Fibroblast of villous mesenchyme (primary cell): ENCODE measurements around the gene LPAR5. TPM values are rescaled to one million over a fixed set of nuclear protein-coding genes. Genes with fewer than 3 reads are reported as not detected.
A peak's percentile ranks its signal among the peaks of the same experiment; 100 is the strongest.

ENCODE experiments used
- DNase-seq: peaks from one replicate; pipeline ENCODE4 v3.0.0-alpha.2; 2010; ENCODE audit warnings: low read depth
- H3K4me3 ChIP-seq: 2 replicates; pipeline ENCODE4 v1.5.1; 2011; ENCODE audit warnings: low read depth, mild to moderate bottlenecking, low read length
- CTCF ChIP-seq: IDR thresholded peaks from 2 replicates; pipeline ENCODE4 v1.5.1; 2012; ENCODE audit warnings: low read depth, mild to moderate bottlenecking, low read length; ENCODE audit not compliant: insufficient read depth
- total RNA-seq: library from RNA; depleted of rRNA; stranded (reverse); fragments of >200 nt; gene quantifications from 2 replicates; pipeline ENCODE4 v1.2.3, GENCODE V29; 2012

Gene LPAR5
- total RNA-seq, result not detected in 2 replicates

GRCh38 chr12:6635856-6636531 lies at the start of gene LPAR5:
Gene LPAR5, minus strand, starts transcription at chr12:6635959. Its CDS starts 14,711 bp downstream, at chr12:6621248.
- DNase-seq, result peak; percentile 29
- TF ChIP-seq CTCF, result no peak
- no peak within 1 kb of the TSS for H3K4me3 ChIP-seq

DNA sequence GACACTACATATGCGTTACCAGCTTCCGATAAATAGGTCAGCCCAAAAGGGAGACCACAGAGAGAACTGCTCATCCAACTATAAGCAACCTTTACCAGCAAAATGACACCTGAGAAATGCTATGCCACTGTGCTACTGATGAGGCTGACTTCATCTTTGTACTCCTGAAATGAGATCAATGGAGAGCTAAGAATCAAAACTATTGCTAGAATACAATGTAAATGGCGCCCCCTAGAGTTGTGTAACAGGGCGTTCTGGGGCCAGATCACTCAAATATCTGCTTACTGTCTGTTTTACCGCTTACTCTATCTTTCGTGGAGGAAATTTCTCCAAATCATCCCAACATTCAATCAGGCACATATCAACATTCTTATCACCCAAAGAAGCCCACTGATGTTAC lies 48.9 kb upstream of the LPAR5 start:
- peak; percentile 40 for TF ChIP-seq CTCF
- no peak overlapping the region for H3K4me3 ChIP-seq
- no peak for DNase-seq

GRCh38 chr12:6676962-6677361 lies 41.2 kb upstream of the LPAR5 start:
- DNase-seq, result no peak
- H3K4me3 ChIP-seq, result no peak overlapping the region
- TF ChIP-seq CTCF, result no peak

DNA sequence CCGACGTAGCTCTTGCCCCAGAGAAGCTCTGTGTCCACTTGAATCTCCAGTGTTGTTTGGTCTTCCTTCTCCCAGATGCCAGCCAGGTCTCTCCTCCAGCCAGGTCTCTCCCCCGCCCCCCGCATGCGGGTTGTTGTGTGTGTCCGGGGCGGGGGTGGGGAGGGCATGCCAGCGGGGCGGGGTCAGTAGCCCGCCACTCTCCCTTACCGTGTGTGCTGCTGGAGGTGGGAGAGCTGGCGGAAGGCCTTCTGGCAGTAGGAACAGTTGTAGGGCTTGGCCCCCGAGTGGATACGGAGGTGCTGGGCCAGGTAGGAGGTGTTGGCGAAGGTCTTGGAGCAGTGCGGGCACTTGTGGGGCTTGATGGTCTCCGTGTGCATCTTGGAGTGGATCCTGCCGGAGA lies 36.4 kb upstream of the LPAR5 start:
- DNase-seq, result no peak
- TF ChIP-seq CTCF, result no peak
- no peak overlapping the region for H3K4me3 ChIP-seq

GRCh38 chr12:6667559-6668210 lies 31.9 kb upstream of the LPAR5 start:
- no peak for TF ChIP-seq CTCF
- DNase-seq, result no peak
- H3K4me3 ChIP-seq, result no peak overlapping the region

- DNase-seq, result no peak
- no peak for TF ChIP-seq CTCF
- H3K4me3 ChIP-seq, result no peak overlapping the region
Measured at GRCh38 chr12:6666211-6666610, 30.5 kb upstream of the LPAR5 start.
